HuH-7.5 (cell line): Measurements from ENCODE around the gene AUNIP.

Source experiments
- DNase-seq: peaks from one replicate; pipeline ENCODE4 v3.0.0; 2011; ENCODE audit warnings: low spot score

Gene AUNIP

GRCh38 chr1:25794325-25794724 is 64.9 kb downstream of the AUNIP start:
- DNase-seq = no peak

DNA sequence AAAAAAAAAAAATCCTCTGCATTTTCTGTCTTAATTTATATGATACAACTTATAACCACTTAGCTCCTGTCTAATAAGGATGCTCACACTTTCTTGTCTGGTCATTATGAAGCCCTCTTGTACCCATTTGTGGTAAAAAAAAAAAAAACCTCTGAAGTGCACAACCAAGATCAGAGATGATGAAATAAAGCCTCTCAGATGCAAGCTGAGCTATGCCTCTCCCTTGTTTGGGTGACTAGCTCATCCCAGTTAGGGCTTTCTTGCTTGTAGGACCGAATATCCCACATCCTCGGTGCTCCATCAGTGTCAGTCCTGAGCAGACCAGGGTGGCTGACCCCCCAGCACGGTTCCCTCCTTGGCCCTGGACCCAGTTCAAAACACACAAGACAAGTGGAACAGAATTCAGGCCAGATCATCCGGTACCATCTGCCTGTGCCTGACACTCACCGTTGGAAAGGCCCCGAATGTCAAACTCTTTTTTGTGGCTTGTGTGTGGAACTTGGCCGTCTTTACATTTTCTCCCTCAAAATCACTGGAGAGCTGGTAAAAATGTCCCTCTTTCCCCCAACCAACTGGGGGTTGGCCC is 65.6 kb downstream of the AUNIP start:
- DNase-seq = no peak

- DNase-seq = no peak
Observed at GRCh38 chr1:25792115-25792514, 67.1 kb downstream of the AUNIP start.

DNA sequence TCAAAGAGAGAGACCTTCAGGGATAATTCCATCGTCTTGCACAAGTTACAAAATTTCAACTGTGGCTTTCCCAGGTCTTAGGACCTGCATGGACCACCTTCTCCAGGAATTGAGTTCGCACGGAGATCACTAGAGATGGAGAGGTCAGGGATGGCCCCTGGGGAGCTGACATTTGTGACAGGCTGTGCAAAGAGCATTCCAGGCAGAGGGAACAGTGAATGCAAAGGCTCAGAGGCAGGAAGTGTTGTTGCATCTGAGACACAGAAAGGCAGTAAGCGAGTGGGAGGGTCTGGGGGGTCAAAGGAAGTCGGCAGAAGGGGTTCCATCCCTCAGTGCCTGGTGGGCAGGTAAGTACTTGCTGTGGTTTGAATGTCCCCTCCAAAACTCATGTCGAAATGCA is 68.8 kb downstream of the AUNIP start:
- DNase-seq = no peak

- no peak for DNase-seq
Observed at GRCh38 chr1:25787760-25788166, 71.5 kb downstream of the AUNIP start.

GRCh38 chr1:25786887-25787759 is 72.1 kb downstream of the AUNIP start:
- DNase-seq = no peak

DNA sequence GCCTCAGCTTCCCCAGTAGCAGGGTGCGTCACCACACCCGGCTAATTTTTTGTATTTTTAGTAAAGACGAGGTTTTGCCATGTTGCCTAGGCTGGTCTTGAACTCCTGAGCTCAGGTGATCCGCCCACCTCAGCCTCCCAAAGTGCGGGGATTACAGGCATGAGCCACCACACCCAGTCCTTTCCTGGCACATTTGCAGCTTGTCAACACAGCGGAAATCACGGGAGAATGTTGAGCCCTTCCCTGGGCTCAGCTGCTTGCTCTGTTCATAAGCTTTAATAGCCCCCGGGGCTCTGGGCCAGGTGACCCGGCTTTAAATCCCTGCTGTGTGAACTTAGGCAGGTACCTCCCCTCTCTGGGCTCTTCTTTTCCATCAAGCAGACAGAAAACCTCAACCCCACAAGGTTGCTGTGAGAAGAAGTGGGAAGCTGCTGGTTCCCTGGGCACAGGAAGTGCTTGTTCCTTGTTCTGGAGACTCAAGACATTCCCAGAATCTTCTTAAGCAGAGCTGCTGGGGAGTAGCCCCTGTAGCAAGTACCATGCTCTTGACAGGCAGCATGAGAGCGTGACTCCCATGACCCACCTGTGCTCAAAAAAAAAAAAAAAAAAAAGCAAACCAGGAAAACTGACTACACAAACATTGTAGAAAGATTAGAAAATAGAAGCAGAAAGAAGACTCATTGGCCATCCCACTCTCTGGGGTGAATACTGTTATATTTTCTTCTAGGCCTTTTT is 73.8 kb downstream of the AUNIP start:
- no peak for DNase-seq

GRCh38 chr1:25784575-25785051 is 74.6 kb downstream of the AUNIP start:
- DNase-seq = no peak
